CD4-positive, alpha-beta T cell treated with Interleukin-1 beta for 1 hour (primary cell): Measurements from ENCODE around the gene ATE1.
A peak's percentile ranks its signal among the peaks of the same experiment; 100 is the strongest.
"Not testable (repeated sequence)": the region's sequence is repeated elsewhere in the genome, so short reads cannot be mapped to it uniquely, and the experiment has no call there.

Source experiments
- DNase-seq, 2 donors: peaks; one replicate each; pipeline ENCODE4 v3.0.0-alpha.2; 2020 to 2022

The ATE1 gene

DNA sequence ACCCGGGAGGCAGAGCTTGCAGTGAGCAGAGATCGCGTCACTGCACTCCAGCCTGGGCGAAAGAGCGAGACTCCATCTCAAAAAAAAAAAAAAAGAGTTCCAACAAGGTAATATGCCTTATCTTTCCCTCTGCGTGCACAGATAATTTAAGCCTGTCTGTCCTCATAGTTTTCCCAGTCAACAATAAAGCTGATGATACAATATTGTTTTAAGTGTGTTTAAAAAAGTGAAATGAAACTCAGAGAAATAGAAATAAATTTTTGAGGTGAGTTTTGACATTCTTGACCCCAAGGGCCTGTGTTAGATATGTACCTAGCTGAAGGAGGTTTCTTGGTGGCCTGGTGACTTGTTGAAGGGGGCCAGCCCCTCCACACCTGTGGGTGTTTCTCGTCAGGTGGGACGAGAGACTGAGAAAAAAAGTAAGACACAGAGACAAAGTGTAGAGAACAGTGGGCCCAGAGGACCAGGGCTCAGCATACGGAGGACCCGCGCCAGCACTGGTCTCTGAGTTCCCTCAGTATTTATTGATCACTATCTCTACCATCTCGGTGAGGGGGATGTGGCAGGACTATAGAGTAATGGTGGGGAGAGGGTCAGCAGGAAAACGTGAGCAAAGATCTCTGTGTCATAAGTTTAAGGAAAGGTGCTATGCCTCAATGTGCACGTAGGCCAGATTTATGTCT is 1.9 kb upstream of the ATE1 start:
- not testable (repeated sequence) for DNase-seq

DNA sequence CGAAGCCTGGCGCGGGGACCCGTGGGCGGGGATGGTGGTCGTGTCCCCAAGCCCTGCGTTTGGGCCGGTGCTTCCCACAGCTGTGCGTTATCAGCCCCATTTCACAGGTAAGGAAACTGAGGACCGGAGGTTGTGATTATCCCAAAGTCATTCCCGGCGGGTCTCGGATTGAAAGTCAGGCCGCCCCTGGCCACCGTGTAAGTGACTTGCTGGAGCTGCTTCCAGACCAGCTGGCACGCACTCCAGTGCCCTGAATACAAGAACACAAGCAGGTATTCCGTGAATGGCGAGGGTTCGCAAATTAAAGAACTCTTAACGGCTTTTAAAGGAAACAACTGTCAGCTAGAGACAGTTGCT is 675 bp upstream of the ATE1 start:
- peak in 1 of 2 donors; percentile 5 for DNase-seq

DNA sequence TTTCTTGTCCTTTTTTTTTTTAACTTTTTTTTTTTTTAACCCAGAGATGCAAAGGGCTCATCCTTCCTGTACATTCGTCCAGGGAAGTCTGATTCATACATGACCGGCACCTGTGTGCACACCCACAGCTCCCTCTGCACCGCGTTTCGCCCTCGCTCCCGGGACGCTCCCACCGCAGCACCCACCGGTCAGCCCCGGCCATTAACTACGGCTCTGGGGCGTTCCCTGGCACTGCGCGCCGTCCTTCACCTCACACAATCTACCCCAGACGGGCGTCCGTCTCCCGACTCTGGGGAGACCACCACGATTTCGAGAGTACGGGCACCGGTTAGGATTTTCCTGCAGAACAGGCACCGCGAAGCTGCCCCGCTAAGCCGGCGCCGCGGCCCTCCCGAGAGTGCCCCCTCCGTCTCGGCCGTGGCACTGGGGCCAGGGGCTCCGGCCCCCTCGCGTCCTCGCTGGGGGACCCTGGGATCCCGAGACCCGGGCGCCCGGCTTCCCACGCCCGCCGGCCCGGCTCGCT is 452 bp downstream of the ATE1 start:
- DNase-seq, result peak in 1 of 2 donors; percentile 1

DNA sequence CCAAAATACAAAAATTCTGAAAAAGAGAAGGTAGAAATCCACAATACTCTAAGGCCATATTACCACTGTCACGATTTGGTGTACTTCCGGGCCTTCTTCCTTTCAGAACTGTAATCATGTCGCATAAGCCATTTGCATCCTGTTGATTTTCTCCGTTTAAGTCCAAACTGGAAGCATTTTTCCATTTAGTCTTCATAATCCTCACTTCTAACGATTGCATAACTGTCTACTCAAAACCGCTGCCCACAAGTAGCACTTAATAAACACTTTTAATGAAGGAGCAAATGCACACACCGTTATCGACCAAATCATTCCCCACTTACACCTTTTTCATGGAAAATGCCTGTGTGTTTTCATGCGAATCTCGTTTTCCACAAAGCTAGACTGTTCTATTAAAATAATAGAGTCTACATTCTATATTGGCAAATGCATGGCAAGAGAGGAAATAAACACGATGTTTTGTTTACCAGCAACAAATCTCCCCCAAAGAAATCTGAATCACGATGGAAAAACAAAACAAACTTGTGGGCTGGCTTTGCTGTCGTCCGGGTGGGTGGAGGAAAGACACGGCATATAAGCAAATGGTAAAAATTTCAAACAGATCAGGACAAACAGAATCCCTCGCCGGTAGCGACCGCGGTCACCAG is 1.0 kb downstream of the ATE1 start:
- DNase-seq, result peak; percentile 4 to 20

DNA sequence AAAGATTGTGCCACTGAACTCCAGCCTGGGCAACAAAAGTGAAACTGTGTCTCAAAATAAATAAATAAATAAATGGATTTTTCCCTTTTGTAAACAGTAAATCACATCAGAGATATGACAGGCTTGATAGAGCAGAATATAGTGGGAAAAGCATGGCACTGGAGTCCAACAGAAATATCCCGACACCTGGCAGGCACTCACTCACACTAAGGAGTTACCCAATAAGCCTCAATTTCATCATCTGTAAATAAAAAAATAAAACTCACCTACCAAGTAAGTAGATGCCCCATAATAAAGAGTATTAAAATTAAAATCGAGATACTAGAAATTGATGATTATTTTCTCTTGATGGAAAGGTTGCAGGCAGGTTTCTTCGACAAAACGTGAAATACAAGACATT is 1.7 kb downstream of the ATE1 start:
- no peak for DNase-seq

DNA sequence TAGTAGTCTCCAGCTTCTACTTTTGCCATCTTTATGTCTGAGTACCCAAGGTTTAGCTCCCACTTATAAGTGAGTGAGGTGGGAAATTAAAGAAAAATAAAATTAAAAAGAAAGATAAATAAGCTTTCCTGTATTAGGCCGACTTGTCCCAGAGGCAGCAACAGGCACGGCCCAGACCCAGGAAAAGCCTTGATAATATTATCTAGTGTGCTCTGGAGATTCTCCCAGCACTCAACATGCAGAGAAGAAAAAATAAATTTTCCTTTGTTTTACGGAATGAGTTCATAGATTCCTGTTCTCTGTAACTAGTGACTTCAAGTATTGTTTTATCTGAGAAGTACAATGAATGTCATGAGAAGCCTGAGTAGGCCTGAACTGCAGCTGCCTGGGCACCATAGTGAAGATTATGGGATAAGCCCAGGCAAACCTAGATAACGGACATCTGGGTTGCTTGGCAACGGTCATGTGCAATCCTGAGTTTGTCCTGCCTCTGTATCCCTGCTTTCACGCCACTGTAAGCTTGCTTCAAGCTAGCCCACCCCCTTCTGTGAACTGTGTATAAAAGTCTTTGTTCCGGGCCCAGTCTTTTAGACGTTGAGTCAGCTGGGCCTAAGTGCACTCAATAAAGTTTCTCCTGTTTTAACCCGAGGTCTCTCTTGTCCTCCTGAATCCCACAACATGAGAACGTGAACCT is 6.4 kb downstream of the ATE1 start:
- DNase-seq, result no peak

DNA sequence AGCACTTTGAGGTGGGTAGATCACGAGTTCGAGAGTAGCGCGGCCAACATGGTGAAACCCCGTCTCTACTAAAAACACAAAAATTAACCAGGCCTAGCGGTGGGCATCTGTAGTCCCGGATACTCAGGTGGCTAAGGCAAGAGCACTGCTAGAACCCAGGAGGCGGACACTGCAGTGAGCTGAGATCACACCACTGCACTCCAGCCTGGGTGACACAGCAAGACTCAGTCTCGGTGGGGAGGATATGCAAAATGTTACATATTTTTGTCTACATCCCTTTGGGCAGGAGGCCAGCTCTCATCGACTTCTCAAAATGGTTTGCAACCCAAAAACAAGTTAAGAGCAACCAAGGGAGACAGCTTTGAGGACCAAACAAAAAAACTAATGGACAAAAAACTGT is 8.2 kb downstream of the ATE1 start:
- DNase-seq, result no peak

DNA sequence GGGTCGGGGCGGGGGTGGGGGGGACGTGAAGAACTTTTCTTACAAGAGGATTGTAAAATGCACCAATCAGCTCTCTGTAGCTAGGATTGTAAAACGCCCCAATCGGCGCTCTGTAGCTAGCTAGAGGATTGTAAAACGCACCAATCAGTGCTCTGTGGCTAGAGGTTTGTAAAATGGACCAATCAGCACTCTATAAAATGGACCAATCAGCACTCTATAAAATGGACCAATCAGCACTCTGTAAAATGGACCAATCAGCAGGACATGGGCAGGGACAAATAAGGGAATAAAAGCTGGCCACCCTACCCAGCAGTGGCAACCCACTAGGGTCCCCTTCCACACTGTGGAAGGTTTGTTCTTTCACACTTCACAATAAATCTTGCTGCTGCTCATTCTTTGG is 9.0 kb downstream of the ATE1 start:
- not testable (repeated sequence) for DNase-seq

DNA sequence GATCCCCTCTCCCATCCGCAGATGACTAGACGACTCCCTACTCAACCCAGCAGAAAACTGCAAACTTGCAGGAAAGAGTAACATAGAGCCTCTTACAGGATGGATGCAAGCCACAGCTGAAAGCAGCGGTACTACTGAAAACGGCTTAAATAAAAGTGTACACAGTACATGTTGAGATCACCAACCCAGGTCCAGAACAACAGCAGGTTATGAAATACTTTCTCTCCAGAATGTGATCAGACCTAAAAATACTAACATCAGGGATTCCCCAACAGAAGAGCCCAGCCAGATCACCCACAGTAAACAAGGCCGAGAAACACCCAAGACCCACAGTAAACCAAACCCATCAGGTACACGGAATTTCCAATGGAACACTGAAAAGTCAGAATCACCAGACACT is 13.2 kb downstream of the ATE1 start:
- no peak for DNase-seq

DNA sequence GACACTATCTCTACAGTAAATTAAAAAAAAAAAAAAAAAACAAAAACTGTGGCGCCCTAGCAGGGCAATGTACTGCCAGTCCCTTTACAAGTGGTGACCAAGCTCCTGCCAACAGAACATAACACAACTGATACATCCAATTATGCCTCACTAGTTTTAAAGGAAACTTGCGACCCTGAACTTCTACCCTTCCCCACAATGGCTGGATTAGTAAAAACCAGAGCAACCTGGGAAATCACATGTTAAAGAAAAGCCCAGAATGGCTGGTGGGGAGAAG is 16.5 kb downstream of the ATE1 start:
- no peak for DNase-seq

DNA sequence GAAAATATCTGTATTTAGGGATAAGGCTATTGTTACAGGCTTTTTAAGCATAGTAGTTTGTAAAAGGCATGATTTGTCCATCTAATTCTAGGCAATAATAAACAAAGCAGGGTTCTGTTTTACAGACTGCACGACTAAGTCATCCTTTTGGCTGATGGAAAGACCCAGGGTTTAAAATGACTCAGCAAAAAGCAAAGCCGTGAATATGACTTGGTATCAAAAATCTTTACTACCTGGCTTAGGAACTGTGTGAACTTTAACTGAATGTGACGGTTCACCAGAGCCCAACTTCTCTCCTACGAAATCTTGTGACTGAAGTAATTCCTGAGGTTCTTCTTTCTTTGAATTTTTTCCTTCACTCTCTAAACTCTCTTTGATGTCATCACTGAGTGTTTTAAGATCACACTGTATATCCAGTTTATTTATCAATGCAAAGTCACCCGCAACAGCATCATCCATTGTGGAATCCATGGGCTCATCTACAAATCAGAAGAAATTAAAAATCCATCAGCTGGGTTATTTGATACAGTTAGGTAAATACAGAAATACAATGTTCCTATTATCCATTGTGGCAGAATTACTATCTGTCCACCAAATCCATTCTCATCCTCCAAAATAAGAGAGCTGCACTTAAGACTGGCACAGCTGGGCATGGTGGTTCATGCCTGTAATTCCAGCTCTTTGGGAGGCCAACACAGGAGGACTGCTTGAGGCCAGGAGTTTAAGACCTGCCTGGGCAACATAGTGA is 17.0 kb downstream of the ATE1 start:
- no peak for DNase-seq

DNA sequence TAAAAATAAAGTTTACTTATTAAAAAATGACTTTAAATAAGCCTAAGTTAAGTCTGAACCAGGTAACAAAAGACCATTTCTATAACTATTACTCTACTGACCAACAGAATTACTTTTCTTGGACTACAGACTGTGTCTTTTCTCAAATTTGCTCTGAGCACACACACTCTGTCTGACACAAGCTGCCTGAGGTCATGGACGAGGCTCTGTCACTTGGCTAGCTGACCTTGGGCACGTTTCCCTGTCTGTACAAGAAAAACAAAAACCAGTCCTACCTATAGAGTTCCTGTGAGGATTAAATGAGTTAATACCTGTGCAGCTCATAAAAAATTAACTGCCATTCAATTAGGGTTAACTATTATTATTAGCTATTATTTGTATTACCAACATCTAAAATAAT is 22.9 kb downstream of the ATE1 start:
- no peak for DNase-seq

DNA sequence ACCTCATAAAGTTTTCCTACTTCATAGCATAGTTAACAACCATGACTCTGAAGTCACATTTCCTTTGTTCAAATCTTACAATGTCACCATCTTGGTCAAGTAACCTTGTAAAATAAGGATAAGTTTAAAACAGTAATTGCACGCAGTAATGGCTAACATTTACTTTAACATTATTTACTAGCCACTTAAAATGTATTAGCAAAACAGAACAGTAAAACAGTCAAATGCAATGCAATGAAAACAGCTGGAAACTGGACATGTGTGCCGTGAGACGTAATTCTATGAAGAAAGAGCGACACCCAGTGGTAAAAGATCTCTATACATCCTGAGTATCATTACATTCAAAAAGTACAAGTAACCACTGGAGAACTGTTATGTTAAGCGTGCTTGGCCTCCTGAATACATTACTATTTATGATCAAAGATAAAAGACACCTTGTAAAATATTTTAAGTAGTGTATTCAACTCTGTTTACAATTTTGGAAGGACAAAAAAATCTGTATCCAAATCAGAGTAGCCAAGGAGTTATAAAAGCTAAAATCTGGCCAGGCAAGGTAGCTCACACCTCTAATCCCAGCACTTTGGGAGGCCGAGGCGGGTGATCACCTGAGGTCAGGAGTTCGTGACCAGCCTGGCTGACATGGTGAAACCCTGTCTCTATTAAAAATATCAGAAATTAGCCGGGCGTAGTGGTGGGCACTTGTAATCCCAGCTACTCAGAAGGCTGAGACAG is 27.2 kb downstream of the ATE1 start:
- peak in 1 of 2 donors; percentile 44 for DNase-seq

DNA sequence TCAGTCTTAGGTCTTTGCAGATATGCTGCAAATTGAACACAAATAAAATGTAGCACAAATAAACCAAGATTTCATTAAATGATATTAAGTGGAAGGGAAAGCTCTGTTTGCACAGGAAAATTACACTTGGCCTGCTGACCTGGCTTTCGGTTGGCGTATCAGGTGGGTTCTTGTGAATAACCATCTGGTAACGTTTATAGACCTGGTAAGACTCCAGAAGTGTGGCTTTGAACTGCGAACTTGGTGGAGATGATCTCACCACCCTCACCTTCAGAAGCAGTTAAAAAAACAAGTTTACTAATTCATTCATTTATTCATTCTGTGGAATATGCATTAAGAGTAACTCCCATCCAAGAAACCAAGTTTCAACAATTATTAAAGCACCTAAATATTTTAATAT is 28.1 kb downstream of the ATE1 start:
- DNase-seq, result no peak

DNA sequence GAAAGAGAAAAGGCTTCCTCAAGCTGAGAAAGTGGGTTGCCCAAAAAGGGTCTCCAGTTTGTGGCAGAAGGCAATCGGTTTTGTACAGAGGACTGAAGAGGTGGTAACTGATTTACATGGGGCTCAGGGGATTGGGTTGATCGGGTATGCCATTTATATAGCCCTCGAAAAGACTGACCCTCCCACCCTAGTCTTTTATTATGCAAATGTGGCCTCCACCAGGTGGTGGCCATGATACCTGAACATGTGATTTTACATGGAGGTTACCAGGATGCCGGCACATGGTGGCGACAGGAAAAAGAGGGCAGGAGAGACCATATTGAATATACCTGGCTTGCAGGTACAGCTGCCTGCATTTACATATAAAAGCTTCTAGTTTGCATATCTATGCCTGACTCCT is 36.7 kb downstream of the ATE1 start:
- no peak for DNase-seq

DNA sequence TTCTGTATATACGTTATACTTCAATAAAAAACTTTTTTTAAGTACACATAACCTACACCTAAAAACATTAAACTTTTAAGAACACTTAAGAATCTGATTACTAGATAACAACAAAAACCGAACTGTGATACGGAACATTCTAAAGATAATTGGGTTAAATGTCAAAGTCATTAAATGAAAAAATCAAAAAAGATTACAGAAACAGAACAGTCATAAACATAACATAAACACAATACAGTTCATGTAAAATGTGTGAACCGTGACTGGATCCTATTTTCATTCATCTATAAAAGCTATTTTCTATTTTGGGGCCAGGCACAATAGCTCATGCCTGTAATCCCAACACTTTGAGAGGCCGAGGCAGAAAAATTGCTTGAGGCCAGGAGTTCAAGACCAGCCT is 38.6 kb downstream of the ATE1 start:
- DNase-seq, result no peak

DNA sequence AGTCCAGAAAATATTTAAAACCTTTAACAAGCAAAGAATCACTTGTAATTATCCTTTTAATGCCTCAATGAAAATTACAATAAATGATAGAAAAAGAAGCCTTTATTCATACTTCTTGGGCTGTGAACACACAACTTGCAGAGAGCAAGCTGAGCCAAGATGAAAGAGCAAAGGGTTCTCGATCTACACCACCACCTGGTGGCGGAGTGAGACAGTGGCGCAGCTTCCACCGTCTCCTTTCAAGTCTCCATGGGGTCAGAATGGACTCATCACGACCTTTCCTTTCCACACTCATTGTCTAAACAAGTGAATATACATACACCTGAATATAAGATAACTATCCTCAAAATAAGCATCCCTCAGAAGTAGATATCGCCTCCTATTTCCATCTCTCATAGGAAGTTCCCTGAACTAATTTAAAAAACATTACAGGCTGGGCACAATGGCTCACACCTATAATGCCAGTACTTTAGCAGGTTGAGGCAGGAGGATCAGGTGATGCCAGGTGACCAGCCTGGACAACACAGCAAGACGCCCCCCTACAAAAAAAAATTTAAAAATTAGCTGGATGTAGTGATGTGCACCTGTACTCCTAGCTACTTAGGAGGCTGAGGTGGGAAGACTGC is 40.7 kb downstream of the ATE1 start:
- DNase-seq, result peak; percentile 14 to 36

DNA sequence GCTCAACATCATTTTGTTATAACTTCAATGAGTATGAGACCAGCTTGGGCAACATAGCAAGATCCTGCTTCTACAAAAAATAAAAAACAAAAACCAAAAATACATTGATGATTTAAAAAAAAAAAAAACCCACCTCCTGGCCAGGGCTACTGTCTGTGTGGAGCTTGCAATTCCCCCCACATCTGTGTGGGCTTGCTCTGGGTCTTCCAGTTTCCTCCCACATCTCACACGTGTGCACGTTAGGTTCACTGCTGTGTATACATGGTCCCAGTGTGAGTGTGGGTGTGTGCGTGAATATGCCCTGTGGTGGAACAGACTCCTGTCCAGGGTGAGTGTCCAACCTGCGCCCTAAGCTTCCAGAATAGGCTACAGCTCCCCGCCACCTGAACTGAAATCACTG is 41.6 kb downstream of the ATE1 start:
- no peak for DNase-seq

DNA sequence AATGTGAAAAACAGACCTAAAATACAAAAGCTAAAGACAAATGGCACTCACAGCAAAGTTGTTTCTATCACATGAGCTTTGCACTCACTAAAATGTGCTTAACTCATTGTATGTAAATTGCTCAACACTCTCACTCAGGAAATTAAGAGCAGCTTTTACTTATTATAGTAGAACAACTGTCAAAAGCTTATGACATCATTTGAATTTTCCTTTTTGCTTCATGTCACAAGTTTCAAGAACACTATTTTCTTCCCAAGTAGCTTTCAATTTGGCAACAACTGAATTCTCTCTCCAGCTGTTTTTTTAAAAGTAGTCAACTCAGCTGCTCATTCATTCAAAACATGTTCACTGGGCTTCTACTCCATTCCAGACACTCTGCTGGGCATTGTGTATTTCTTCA is 46.9 kb downstream of the ATE1 start:
- no peak for DNase-seq

DNA sequence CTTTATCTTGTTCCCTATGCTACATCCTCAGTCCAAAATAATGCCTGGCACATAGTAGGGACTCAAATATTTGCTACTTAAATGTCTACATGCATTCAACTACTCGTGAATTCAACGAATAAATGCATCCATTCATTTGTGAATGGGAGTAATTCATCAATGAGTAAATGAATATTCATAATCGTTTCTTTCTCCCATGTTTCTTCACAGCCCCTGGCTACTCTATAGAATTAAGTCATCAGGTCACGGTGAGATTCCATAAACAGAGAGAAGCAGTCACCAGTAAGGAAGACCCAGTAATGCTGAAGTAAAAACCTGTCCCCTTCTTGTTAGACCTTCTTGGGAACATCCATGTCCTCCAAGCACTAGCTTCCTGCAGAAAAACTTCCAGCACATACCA is 48.4 kb downstream of the ATE1 start:
- DNase-seq, result no peak

DNA sequence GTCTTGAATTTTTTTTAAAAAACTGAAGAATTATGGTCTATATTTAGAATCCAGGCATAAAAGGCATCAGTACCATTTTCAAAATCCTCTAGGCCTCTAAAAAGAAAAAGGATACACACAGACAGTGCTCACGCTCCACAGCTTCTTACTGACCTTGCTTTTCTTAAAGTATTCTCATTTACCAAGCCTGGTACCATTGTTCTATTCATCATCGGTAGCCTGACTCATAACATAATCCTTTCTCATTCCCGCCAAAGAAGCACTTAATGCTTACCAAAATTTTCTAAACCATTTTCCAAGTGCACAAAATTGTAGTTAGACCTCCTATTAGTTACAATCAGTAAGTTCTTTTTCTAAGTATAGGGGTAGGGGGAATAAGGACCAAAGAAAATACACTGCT is 54.6 kb downstream of the ATE1 start:
- no peak for DNase-seq

DNA sequence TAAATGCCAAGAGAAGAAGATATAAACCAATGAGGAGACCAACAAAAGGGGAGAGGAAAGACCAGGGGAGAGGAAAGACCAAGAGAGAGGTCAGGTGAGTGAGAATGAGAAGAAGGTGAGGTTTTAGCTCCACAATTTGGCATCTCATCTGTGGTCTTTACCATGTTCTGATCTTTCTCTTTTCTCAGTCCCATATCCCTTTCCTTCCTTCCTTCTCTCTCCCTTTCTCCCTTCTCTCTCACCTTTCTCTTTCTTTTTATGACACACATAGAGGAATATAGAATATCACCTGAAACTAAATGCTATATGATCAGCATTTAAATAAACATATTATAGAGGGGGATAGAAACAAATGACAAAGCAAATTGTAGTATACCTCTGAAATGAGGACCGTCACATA is 57.4 kb downstream of the ATE1 start:
- no peak for DNase-seq

DNA sequence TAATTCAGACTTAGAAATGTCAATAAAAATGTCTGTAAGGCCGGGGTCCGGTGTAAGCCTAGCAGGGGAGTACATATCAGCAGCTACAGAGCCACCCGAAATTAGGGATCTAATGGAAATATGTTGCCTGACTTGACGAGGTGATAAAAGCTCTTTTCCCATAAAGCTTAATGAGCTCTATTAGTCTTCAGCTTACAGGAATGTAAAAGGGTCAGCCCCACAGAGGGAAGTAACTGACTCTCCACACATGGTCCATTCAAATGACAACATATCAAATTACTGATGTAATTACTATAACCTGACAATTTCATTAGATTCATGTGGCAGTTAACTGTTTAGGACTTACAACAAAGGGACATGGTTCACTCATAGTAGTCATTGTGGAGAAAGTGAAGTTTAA is 62.3 kb downstream of the ATE1 start:
- DNase-seq, result no peak
